Cardiac atrium fibroblast (primary cell): ENCODE measurements around the gene C22orf15. TPM values are rescaled to one million over a fixed set of nuclear protein-coding genes. Genes with fewer than 3 reads are reported as not detected.

Experiments used
- total RNA-seq: library from RNA; depleted of rRNA; stranded (reverse); fragments of >200 nt; gene quantifications from 2 replicates; pipeline ENCODE4 v1.2.3, GENCODE V29; 2015

The C22orf15 gene
- not detected in 2 replicates for total RNA-seq

GRCh38 chr22:23762842-23763578, at the start of gene C22orf15:
C22orf15 (plus strand) TSS chr22:23762990; CDS start chr22:23763307, 317 bp downstream.

GRCh38 chr22:23750714-23751440, 11.9 kb upstream of the C22orf15 start, which contains the start of gene ZNF70:
ZNF70 (minus strand) TSS chr22:23751112; CDS start chr22:23745140, 5,972 bp downstream.

GRCh38 chr22:23754220-23754919, 8.4 kb upstream of the C22orf15 start, which contains the start of gene VPREB3:
VPREB3 (minus strand) TSS chr22:23754425; CDS start chr22:23754363, 62 bp downstream.

GRCh38 chr22:23767673-23768548, 5.1 kb downstream of the C22orf15 start, which contains the start of gene CHCHD10:
CHCHD10 (minus strand) TSS chr22:23767972; CDS start chr22:23767874, 98 bp downstream.

GRCh38 chr22:23772649-23773473, 10.1 kb downstream of the C22orf15 start, which contains the start of gene MMP11:
MMP11 (plus strand) TSS chr22:23772849; CDS start chr22:23772871, 22 bp downstream.

GRCh38 chr22:23786752-23787599, 24.2 kb downstream of the C22orf15 start, which contains the start of gene SMARCB1:
SMARCB1 (plus strand) TSS chr22:23786966; CDS start chr22:23787170, 204 bp downstream.

Other genes with a start within 250 kb of the C22orf15 start
- gene IGLL1, start 182.7 kb upstream of the C22orf15 start, total RNA-seq, result not detected in 2 replicates
- gene DRICH1, start 130.7 kb upstream of the C22orf15 start, total RNA-seq, result not detected in 2 replicates
- not detected in 2 replicates for gene RGL4, start 72.0 kb upstream of the C22orf15 start, total RNA-seq
- gene ZNF70, start 11.9 kb upstream of the C22orf15 start, total RNA-seq, result 4.9 and 5.0 TPM in 2 replicates
- gene VPREB3, start 8.6 kb upstream of the C22orf15 start, total RNA-seq, result not detected in 2 replicates
- gene CHCHD10, start 5.0 kb downstream of the C22orf15 start, total RNA-seq, result 0.36 and 1.1 TPM in 2 replicates
- 2.0 and 6.8 TPM in 2 replicates for gene MMP11, start 9.9 kb downstream of the C22orf15 start, total RNA-seq
- 72.4 and 83.8 TPM in 2 replicates for gene SMARCB1, start 24.0 kb downstream of the C22orf15 start, total RNA-seq
- gene DERL3, start 76.0 kb downstream of the C22orf15 start, total RNA-seq, result under 0.01 and 0.16 TPM in 2 replicates
- 4.3 and 11.3 TPM in 2 replicates for gene SLC2A11, start 94.9 kb downstream of the C22orf15 start, total RNA-seq
- 833 and 861 TPM in 2 replicates for gene MIF, start 131.4 kb downstream of the C22orf15 start, total RNA-seq
- gene GSTT2B, start 198.2 kb downstream of the C22orf15 start, total RNA-seq, result 0.97 and 1.4 TPM in 2 replicates
- gene DDTL, start 203.9 kb downstream of the C22orf15 start, total RNA-seq, result 0.16 TPM in 1 of 2 replicates, not detected in the other
- gene DDT, start 211.5 kb downstream of the C22orf15 start, total RNA-seq, result 129 and 180 TPM in 2 replicates
- not detected in 2 replicates for gene GSTT2, start 217.1 kb downstream of the C22orf15 start, total RNA-seq
- gene GSTT4, start 242.5 kb downstream of the C22orf15 start, total RNA-seq, result not detected in 2 replicates
- 20.9 and 28.5 TPM in 2 replicates for gene CABIN1, start 248.3 kb downstream of the C22orf15 start, total RNA-seq